HG03460 (cell line): ENCODE measurements around the gene TREX2.
"Not testable (repeated sequence)": the region's sequence is repeated elsewhere in the genome, so short reads cannot be mapped to it uniquely, and the experiment has no call there.

Experiments used
- ATAC-seq: cut with Tn5 transposase; IDR thresholded peaks from one replicate; pipeline ENCODE4 v1.9.1; 2021; ENCODE audit not compliant: unreplicated experiment

TREX2 gene

DNA sequence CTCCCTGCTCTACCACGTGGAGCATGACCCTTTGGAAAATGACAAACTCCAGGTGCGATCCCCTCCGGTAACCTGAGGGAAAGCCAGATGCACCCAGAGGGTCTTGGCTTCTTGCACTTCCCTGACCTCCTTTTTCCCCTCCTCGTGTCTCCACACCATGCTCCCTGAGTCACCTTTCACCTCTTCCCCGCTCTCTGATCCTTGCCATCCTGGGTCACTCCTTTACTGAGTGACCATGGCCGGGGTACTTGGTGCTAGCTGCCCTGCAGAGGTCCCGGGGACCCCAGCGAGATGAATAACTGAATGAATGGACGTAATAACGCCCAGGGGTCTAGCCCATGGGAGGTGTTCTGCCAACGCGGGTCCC is 35.0 kb downstream of the TREX2 start:
- ATAC-seq, result peak; percentile 8

DNA sequence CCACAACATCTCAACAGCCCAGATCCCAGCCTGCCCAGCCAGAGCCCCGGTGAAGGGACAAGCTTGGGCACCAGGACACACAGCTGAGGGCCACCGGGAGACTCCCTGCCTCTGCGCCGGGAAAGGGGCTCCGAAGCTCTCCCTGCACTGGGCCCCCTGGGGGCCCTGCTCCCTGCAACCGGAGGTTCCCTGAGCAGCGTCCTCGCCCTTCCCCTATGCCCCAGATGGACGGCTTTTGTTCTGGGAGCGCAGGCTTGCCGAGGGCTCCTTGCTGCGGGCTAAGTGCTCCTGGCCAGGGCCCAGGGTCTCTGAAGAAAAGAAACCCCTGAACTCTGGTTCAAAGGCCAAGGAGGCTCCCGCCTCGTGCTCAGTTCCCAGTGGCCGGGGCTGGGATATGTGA is 35.5 kb downstream of the TREX2 start:
- ATAC-seq, result no peak

- ATAC-seq, result no peak
These were observed 36.3 kb downstream of the TREX2 start for GRCh38 chrX:153409414-153410101.

GRCh38 chrX:153408871-153409351 is 36.9 kb downstream of the TREX2 start:
- ATAC-seq, result no peak

DNA sequence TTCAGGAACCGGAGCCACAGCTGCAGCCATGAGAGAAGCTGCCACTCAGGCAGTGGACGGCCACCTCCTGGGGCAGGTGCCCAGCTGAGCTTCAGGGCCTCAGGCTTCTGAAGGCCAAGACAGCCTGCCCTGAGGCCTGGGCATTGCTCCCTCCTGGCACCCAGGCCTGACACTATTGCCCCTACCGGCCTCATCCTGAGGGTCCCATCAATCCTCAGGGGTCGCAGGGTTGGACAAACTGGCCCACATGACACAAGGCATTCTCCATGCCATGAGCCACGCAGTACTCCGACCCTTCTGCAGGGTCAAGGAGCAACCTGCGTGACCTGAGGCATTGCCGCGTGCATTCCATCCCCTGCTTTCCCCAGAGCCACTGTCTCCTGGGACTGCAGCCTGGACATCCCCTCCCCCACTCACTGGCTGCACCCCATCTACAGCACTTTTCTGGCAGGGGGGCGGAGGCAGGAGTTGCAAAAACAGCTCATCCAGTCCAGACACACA is 37.6 kb downstream of the TREX2 start:
- no peak for ATAC-seq

DNA sequence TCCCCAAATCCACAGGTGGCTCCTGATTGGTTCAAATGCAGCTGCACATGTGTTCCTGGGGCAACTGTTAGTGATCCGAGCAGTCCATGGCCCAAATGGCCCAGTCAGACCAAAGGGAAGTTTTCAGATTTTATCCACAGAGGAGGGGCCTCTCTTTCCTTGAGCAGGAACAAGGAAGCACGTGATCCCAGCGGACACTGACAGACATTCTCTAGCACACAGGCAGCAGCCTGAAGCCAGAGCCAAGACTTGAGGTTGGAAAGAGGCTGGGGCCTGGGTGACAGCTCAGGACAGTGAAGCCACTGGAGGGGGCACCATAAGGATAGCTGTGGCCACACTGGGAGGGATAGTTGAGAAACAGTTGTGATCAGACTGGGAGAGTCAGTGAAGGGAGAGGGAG is 38.1 kb downstream of the TREX2 start:
- ATAC-seq, result no peak

GRCh38 chrX:153406903-153407302 is 39.0 kb downstream of the TREX2 start:
- no peak for ATAC-seq

- no peak for ATAC-seq
These were observed 39.8 kb downstream of the TREX2 start for GRCh38 chrX:153406011-153406410.

DNA sequence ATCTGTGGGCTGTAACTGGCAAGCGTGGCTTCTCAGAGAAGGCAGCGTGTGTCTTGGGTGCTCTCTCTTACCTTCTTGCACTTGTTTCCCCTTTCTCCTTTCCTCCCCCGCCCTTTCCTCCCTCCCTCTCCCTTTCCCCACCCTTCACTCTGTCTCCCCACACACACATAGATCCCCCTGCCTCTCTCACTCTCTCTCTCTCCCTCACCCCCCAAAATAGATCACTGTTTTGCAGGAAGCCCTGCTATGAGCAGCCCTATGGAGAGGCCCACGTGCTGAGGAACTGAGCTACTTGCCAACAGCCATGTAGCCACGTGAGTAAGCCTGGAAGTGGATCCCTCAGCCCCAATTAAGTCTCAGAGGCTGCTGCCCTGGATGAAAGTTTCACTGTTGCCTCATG is 40.4 kb downstream of the TREX2 start:
- ATAC-seq, result no peak

- not testable (repeated sequence) for ATAC-seq
These were observed 41.5 kb downstream of the TREX2 start for GRCh38 chrX:153404333-153404732.

DNA sequence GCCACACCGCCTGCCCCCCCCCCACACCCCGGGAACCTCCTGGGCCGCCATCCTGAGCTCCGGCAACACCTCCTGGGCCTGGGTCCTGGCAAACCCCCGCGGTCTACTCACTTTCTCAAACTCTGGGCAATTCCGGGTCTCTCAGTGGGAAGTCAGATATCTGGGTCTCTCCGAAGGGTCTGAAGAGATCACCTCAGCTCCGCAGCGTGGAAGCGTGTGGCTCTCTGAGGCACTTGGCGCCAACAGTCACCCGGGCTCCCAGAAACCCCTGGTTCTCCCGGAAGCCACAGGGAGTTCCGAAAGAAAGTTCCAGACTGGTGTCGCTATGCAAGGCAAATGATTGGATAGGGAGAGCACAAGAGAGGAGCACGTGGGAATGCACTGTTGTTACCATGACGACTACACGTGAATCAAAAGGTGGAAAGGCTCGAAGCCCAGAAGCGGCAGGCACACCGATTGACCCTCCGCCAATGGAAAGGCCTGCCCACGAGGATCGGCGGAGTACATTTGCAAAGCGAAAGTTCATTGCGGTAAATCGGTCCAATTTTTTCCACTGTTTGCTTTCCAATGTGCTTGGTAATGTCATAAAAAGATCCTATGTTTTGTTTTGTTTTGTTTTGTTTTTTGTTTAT is 44.6 kb downstream of the TREX2 start, which contains the start of gene PNMA6E:
PNMA6E (minus strand) TSS at position 218 of the 632 bp plus-strand sequence. CDS start 2,501 bp downstream, outside the sequence.
- no peak for ATAC-seq

DNA sequence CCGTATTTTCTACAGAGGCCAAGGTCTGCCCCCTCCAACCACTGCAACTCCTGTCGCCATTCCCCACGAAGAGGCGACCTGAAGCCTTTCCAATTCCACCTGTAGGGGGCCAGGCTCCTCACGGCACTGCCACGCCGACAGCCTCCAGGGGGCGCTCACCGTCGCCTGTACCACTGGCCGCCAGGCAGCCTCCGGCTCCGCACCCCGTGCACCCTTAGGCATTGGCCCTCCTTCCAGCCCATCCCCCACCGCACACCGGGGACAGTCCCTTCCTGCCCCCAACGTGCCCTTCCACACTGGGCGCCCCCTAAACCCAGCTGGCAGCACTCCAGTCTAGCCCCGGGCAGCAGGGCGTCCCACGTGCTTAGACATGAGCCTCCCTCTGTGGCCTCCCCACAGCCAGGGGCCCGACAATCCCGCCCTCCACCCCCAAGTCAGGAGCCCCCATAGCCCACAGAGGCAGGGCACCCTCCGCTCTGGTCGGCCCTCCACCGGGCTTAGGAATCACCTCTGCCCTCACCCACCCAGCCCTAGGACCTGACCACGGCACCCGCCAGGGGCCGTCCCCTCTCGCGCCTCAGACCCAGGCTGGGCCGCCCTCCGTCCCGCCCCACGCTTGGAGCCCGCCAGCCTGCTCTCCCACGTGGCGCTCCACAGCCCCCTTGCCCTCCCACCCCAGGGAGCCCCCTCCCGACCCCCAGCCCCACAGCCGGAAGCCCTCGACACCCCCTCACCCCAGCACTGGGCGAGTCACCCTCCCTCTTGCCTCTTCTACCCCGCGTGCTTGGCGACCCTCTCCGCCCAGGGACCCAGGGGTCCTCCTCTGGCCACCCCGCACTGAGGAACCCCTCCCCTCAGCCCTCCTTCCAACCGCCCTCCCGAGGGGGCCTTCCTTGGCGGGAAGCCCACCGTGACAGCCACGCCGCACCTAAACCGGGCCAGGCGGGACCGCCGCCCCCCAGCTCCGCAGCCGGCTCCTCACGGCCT is 45.4 kb downstream of the TREX2 start:
- no peak for ATAC-seq

DNA sequence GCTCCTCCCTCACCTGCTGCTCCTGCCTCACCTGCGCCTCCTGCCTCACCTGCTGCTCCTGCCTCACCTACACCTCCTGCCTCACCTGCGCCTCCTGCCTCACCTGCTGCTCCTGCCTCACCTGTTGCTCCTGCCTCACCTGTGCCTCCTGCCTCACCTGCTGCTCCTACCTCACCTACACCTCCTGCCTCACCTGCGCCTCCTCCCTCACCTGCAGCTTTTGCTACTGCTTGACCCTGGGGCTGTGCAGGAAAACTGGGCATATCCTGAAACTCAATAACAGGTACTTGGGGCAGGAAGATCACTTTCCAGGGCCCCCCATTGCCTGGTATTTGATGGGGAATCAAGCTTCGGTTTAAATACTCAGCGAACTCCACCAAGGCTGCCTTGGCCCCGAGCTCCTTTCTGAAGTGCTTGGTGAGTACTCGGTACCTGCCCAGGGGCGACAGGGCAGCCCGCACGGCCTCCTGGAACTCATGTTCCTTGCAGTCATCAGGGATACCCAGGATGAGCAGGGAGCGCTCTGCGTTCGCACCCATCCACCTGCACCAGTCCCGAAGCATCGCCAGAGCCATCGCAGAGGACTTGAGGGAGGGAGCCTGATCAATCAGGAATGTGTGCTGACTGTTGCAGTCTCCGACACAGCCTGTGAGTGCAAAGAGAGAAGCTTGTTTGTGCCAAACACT is 47.4 kb downstream of the TREX2 start:
- ATAC-seq, result no peak

GRCh38 chrX:153397256-153397960 is 48.4 kb downstream of the TREX2 start:
- ATAC-seq, result no peak

DNA sequence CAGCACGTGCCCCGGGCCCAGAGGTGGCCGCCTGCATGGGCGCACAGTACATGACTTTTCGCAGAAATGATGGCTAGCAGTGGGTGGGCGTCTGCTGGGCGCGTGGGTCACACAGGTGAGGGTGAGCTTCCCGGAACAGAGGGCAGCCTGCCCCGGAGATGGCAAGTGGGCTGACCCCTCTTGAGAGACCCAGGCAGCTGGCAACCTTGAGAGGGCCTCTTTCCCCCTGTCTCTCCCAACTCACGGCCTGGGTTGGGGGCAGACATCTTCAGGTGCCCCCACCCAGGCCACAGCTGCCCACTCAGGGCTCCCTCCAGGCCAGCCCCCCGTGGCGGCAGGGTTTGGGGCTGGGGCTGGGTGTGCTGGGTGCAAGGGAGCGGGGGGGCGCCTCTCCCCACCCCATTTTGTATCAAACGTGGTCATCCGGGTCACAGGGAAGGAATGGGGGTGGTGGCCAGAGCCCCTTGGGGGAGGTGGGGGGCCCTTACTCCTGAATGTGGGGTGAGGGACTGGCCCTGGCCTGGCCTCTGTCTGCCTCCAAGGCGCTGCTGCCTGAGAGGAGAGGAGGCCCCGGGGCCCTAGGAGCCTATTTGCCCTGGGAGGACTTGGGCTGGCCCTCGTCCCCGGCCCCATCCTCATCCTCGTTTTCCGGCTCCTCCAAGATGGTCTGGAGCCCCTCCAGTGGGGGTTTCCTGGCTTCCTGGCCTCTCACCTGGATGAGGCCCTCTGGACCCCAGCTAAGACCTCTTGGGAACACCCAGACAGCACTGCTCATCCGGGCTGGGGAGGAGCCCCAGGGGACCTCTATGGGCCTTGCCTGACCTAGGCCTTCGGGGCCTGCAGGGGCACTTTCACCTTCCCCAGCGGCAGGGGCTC is 49.3 kb downstream of the TREX2 start:
- ATAC-seq, result no peak

GRCh38 chrX:153395613-153396319 is 50.1 kb downstream of the TREX2 start:
- no peak for ATAC-seq

GRCh38 chrX:153394612-153395011 is 51.2 kb downstream of the TREX2 start:
- ATAC-seq, result no peak
